DOHH2 (cell line): ENCODE measurements around the gene CITED4.

Experiments
- H3F3A ChIP-seq: fragments of 200-600 bp; sonication (generic), shearing (Covaris generic); 2 replicates; pipeline ENCODE4 v1.6.0; 2016; ENCODE audit warnings: antibody characterized with exemption, mild to moderate bottlenecking; ENCODE audit not compliant: control insufficient read depth, insufficient read depth
- H3K27ac ChIP-seq: fragments of 200-600 bp; sonication (generic); 2 replicates; pipeline ENCODE4 v1.5.1; 2014; ENCODE audit warnings: low read depth, mild to moderate bottlenecking, low read length, moderate library complexity
- H3K27me3 ChIP-seq: fragments of 200-600 bp; sonication (generic); 2 replicates; pipeline ENCODE4 v1.6.1; 2014; ENCODE audit warnings: mild to moderate bottlenecking, low read length, mixed read lengths; ENCODE audit not compliant: control insufficient read depth
- H3K36me3 ChIP-seq: fragments of 200-600 bp; sonication (generic); 2 replicates; pipeline ENCODE4 v1.6.1; 2014; ENCODE audit warnings: mild to moderate bottlenecking, low read length, moderate library complexity, mixed read lengths; ENCODE audit not compliant: control insufficient read depth
- H3K4me1 ChIP-seq: fragments of 200-600 bp; sonication (generic); 2 replicates; pipeline ENCODE4 v1.6.1; 2014; ENCODE audit warnings: mild to moderate bottlenecking, low read length, mixed read lengths; ENCODE audit not compliant: control insufficient read depth
- H3K4me2 ChIP-seq: fragments of 200-600 bp; sonication (generic); 2 replicates; pipeline ENCODE4 v1.6.0; 2014; ENCODE audit warnings: mild to moderate bottlenecking, low read length, moderate library complexity
- H3K4me3 ChIP-seq: fragments of 200-600 bp; sonication (generic); 2 replicates; pipeline ENCODE4 v1.5.1; 2014; ENCODE audit warnings: mild to moderate bottlenecking, low read length, mixed read lengths
- H3K79me2 ChIP-seq: fragments of 200-600 bp; sonication (generic); 2 replicates; pipeline ENCODE4 v1.6.1; 2014; ENCODE audit warnings: mild to moderate bottlenecking, low read length, mixed read lengths; ENCODE audit not compliant: control insufficient read depth
- H3K9me2 ChIP-seq: fragments of 200-600 bp; sonication (generic); replicated peaks from 2 replicates; pipeline ENCODE4 v1.6.1; 2014; ENCODE audit warnings: mild to moderate bottlenecking, low read length, mixed read lengths; ENCODE audit not compliant: control insufficient read depth
- H3K9me3 ChIP-seq: fragments of 200-600 bp; sonication (generic); 2 replicates; pipeline ENCODE4 v1.6.1; 2014; ENCODE audit warnings: antibody characterized with exemption, low read length, mixed read lengths; ENCODE audit not compliant: control insufficient read depth, insufficient read depth
- H4K20me1 ChIP-seq: fragments of 200-600 bp; sonication (generic); 2 replicates; pipeline ENCODE4 v1.6.0; 2014; ENCODE audit warnings: low read depth, mild to moderate bottlenecking, antibody characterized with exemption, low read length, moderate library complexity; ENCODE audit not compliant: control insufficient read depth, insufficient read depth
- EZH2phosphoT487 ChIP-seq: fragments of 200-600 bp; sonication (generic); IDR thresholded peaks from 2 replicates; pipeline ENCODE4 v1.6.1; 2017; ENCODE audit warnings: borderline replicate concordance, mild to moderate bottlenecking, antibody characterized with exemption, low read length, moderate library complexity, mixed read lengths
- TF ChIP-seq, protein P1 (sequence below): fragments of 200-600 bp; sonication (generic); IDR thresholded peaks from one replicate; pipeline ENCODE4 v1.5.1; 2014; ENCODE audit warnings: antibody characterized with exemption, mild to moderate bottlenecking, low read depth, low read length; ENCODE audit not compliant: poor library complexity, severe bottlenecking

Gene CITED4

DNA sequence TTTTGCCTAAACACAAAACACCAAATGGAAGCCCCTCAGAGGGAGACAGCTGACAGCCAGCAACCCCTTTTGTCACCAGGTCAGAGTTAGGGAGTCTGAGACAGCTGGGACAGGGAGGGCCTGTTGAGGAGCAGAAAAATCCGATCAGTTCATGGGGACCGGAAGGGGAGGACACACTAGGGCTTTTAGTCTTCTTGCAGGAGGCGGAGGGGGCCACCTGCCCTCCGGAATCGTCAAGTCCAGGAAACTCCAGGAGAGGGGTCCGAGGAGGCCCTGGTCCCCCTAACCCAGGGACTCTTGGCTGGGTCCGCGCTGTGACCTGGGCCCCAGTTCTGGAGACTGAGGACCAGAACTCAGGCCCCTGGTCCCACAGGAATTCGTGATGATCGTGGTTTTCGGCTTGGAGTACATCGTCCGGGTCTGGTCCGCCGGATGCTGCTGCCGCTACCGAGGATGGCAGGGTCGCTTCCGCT lies 44.3 kb downstream of the CITED4 start:
- H3K9me3 ChIP-seq: no peaks in the 10 kb centered on the region
- H3K36me3 ChIP-seq: no peaks in the 10 kb centered on the region
- H3K4me3 ChIP-seq: peak overlapping the region; percentile 42
- no peak overlapping the region for H3K27ac ChIP-seq
- no peaks in the 10 kb centered on the region for H3F3A ChIP-seq
- no peaks in the 10 kb centered on the region for H3K79me2 ChIP-seq
- no peak for TF ChIP-seq EZH2phosphoT487
- peak overlapping the region; percentile 50 for H3K4me2 ChIP-seq
- H3K4me1 ChIP-seq: 0 out of 2 replicates have a peak, but pooled peaks cover 7% of the 10 kb centered on the region
- peaks cover 25% of the 10 kb centered on the region for H3K27me3 ChIP-seq
- no peaks in the 10 kb centered on the region for H3K9me2 ChIP-seq
- no peaks in the 10 kb centered on the region for H4K20me1 ChIP-seq

DNA sequence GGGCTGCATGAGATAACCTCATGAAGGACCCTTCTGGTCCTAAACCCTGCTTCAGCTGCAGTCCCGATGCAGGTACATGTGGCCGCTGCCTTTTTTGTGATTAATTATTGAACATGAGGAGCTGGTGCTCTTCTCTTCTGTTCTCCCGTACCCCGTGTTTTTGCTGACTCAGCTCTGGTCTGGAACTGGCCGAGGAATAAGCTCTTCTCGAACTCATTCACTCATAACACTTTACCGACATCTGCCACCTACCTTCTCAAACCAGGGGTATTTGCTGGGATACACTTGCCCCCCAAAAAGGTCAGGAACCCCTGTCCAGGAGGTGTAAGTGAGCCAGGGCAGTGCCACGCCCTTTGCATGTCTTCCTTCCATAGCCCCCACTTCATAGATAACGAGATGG lies 46.7 kb downstream of the CITED4 start:
- Histone ChIP-seq H3K9me3 (no peaks in the 10 kb centered on the region), H4K20me1 (no peaks in the 10 kb centered on the region), H3K36me3 (no peaks in the 10 kb centered on the region), H3K4me1 (0 out of 2 replicates have a peak, but pooled peaks cover 7% of the 10 kb centered on the region), H3K27ac (no peak overlapping the region), H3K27me3 (peaks cover 33% of the 10 kb centered on the region), H3K4me2 (no peak overlapping the region), H3K9me2 (no peaks in the 10 kb centered on the region), H3F3A (no peaks in the 10 kb centered on the region), H3K4me3 (no peak overlapping the region), H3K79me2 (no peaks in the 10 kb centered on the region)
- no peak for TF ChIP-seq EZH2phosphoT487
- TF ChIP-seq, protein P1, sequence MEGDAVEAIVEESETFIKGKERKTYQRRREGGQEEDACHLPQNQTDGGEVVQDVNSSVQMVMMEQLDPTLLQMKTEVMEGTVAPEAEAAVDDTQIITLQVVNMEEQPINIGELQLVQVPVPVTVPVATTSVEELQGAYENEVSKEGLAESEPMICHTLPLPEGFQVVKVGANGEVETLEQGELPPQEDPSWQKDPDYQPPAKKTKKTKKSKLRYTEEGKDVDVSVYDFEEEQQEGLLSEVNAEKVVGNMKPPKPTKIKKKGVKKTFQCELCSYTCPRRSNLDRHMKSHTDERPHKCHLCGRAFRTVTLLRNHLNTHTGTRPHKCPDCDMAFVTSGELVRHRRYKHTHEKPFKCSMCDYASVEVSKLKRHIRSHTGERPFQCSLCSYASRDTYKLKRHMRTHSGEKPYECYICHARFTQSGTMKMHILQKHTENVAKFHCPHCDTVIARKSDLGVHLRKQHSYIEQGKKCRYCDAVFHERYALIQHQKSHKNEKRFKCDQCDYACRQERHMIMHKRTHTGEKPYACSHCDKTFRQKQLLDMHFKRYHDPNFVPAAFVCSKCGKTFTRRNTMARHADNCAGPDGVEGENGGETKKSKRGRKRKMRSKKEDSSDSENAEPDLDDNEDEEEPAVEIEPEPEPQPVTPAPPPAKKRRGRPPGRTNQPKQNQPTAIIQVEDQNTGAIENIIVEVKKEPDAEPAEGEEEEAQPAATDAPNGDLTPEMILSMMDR: no peak
